Esophagus muscularis mucosa (tissue), 4 donors: ENCODE results near the gene CYLD. TPM values are rescaled to one million over a fixed set of nuclear protein-coding genes. Genes with fewer than 3 reads are reported as not detected.

Source experiments
- DNase-seq: peaks from one replicate; pipeline ENCODE4 v3.0.0-alpha.2; 2017; ENCODE audit errors: extremely low spot score
- H3K27ac ChIP-seq, 4 donors: fragments of 200-600 bp; sonication (generic); replicated peaks in 1 of 4; 1 replicate in 3 of 4; 2 replicates in 1 of 4; pipeline ENCODE4 v1.5.1; 2016 to 2019; ENCODE audit warnings: mild to moderate bottlenecking in 1 of 4
- H3K27me3 ChIP-seq, 4 donors: fragments of 200-600 bp; sonication (generic); one replicate each; pipeline versions ENCODE4 v1.5.1 to v1.6.0; 2016 to 2019
- H3K36me3 ChIP-seq, 4 donors: fragments of 200-600 bp; sonication (generic); one replicate each; pipeline ENCODE4 v1.5.1; 2016 to 2019
- H3K4me1 ChIP-seq, 4 donors: fragments of 200-600 bp; sonication (generic); one replicate each; pipeline ENCODE4 v1.5.1; 2016 to 2019
- H3K4me3 ChIP-seq, 4 donors: fragments of 200-600 bp; sonication (generic); 1 replicate in 2 of 4; 2 replicates in 2 of 4; pipeline ENCODE4 v1.5.1; 2016 to 2019; ENCODE audit warnings: mild to moderate bottlenecking in 4 of 4, moderate library complexity in 1 of 4
- H3K9me3 ChIP-seq, 4 donors: fragments of 200-600 bp; sonication (generic); 1 replicate in 3 of 4; 2 replicates in 1 of 4; pipeline ENCODE4 v1.5.1; 2016 to 2019
- CTCF ChIP-seq, 3 experiments: fragments of 200-600 bp in 2 of 3; fragments of 450-650 bp in 1 of 3; sonication (generic) in 2 of 3; IDR thresholded peaks; one replicate each; pipeline ENCODE4 v1.5.1; 2017 to 2019; ENCODE audit warnings: antibody characterized with exemption in 3 of 3, mild to moderate bottlenecking in 2 of 3, moderate library complexity in 1 of 3
- EP300 ChIP-seq: sonication (generic); formaldehyde crosslinking; IDR thresholded peaks from one replicate; pipeline ENCODE4 v1.6.1; 2017; ENCODE audit warnings: antibody characterized with exemption
- POLR2A ChIP-seq: fragments of 450-650 bp; IDR thresholded peaks from one replicate; pipeline ENCODE4 v1.6.1; 2017; ENCODE audit warnings: antibody characterized with exemption, moderate library complexity, mild to moderate bottlenecking, low read depth
- POLR2AphosphoS5 ChIP-seq, 2 donors: sonication (generic); formaldehyde crosslinking; IDR thresholded peaks; one replicate each; pipeline ENCODE4 v1.6.1; 2017; ENCODE audit warnings: antibody characterized with exemption in 2 of 2
- WGBS: methylation state at CpG from one replicate; pipeline ENCODE4 v1.1.5; 2018; 5-methylcytosine and 5-hydroxymethylcytosine counted together
- intact Hi-C: fragments of 100-400 bp; cut with DNase I; formaldehyde crosslinking; loops from one replicate; pipeline ENCODE4 v1.15.1; 2023
- total RNA-seq, 4 donors: library from RNA; depleted of rRNA; stranded (reverse); fragments of >200 nt; gene quantifications; one replicate each; pipeline versions ENCODE4 v1.1.0 to v1.2.1, GENCODE V29; 2016

Gene CYLD
- total RNA-seq, 4 donors from 2014 or later, result 40.1 to 46.4 (median 40.8) TPM

DNA sequence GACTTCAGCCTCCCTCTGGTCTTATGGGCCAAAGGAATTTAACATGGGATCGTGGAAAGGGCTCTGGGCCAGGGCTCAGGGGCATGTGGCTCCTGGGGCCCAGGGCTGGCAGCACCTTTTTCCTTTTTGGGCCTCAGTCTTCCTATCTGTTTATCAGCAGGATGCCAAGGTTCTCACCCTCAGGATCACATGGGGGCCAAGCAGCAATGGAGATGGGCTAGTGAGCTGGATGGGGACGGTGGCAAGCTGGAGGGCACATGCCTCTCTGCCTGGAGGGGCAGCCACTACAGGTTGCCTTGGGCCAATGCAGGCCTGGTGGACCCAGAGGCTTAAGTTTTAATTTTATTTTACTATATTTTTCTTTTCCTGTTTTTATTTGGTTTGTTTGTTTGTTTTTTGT lies 95.4 kb downstream of the CYLD start:
- DNase-seq, result no peak
- TF ChIP-seq POLR2A, result no peak
- TF ChIP-seq POLR2AphosphoS5 (IDR thresholded peaks at IDR 0.05), result no peak
- no peak for TF ChIP-seq EP300
- TF ChIP-seq CTCF (IDR thresholded peaks at IDR 0.05), result no peak
- intact Hi-C loops, result no loop called here
- Histone ChIP-seq H3K4me1 (peaks cover 3 to 9% (median 8%) of the 10 kb centered on the region in 4 donors), H3K27me3 (peaks cover 0 to 42% (median 3%) of the 10 kb centered on the region in 4 donors), H3K27ac (no peak overlapping the region), H3K4me3 (no peak overlapping the region), H3K9me3 (no peaks in the 10 kb centered on the region), H3K36me3 (no peaks in the 10 kb centered on the region)
- 83% methylated on average over 1 of the region's 2 CpGs for WGBS

GRCh38 chr16:50838165-50838564 lies 96.3 kb downstream of the CYLD start:
- no peaks in the 10 kb centered on the region for H3K36me3 ChIP-seq
- TF ChIP-seq EP300, result no peak
- TF ChIP-seq POLR2AphosphoS5 (IDR thresholded peaks at IDR 0.05), result no peak
- TF ChIP-seq POLR2A, result no peak
- peaks cover 3 to 9% (median 8%) of the 10 kb centered on the region in 4 donors for H3K4me1 ChIP-seq
- no peak for DNase-seq
- no peak overlapping the region for H3K4me3 ChIP-seq
- no peaks in the 10 kb centered on the region for H3K9me3 ChIP-seq
- H3K27ac ChIP-seq, result no peak overlapping the region
- H3K27me3 ChIP-seq, result peaks cover 0 to 51% (median 3%) of the 10 kb centered on the region in 4 donors
- intact Hi-C loops, result no loop called here
- 56% methylated on average over 2 of the region's 2 CpGs for WGBS

DNA sequence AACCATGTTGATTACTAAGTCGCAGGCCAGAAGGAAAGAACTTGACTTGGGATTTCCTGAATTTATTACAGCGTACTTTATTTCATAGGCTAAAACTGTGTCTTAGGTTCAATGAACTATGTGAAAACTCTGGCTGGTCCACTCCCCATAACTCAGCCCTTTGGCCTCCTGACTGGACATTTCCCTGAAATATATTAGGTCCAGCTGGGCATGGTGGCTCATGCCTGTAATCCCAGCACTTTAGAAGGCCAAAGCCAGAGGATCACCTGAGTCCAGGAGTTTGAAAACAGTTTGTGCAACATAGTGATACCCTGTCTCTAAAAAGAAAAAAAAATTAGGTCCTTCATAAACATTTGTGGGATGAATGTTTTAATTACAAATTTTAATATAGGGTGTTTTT lies 97.0 kb downstream of the CYLD start:
- H3K4me3 ChIP-seq, result no peak overlapping the region
- DNase-seq, result no peak
- peaks cover 0 to 52% (median 3%) of the 10 kb centered on the region in 4 donors for H3K27me3 ChIP-seq
- H3K27ac ChIP-seq, result no peak overlapping the region
- peaks cover 3 to 9% (median 8%) of the 10 kb centered on the region in 4 donors for H3K4me1 ChIP-seq
- no peaks in the 10 kb centered on the region for H3K36me3 ChIP-seq
- intact Hi-C loops, result no loop called here
- 83% methylated on average over 2 of the region's 2 CpGs for WGBS
- H3K9me3 ChIP-seq, result no peaks in the 10 kb centered on the region
- no peak for TF ChIP-seq CTCF (IDR thresholded peaks at IDR 0.05)
- no peak for TF ChIP-seq POLR2A
- no peak for TF ChIP-seq POLR2AphosphoS5 (IDR thresholded peaks at IDR 0.05)
- TF ChIP-seq EP300, result no peak

DNA sequence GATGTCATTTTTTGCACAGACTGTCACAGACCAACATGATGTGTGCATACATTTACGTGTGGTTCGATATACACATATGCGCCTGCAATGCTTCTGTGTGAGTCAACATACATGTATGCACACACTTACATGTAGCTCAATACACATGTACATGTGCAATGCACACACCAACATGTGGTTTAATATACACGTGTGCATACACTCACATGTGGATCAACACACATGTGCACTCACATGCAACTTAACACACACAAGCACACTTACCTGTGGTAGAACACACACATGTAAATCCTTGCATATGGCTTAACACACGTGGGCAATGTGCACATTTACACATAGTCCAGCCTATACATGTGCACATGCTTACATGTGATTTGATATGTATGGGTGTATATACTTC lies 97.5 kb downstream of the CYLD start:
- H3K36me3 ChIP-seq, result no peaks in the 10 kb centered on the region
- H3K4me3 ChIP-seq, result no peak overlapping the region
- no peak overlapping the region for H3K27ac ChIP-seq
- H3K9me3 ChIP-seq, result no peaks in the 10 kb centered on the region
- H3K27me3 ChIP-seq, result peaks cover 0 to 48% (median 3%) of the 10 kb centered on the region in 4 donors
- TF ChIP-seq CTCF (IDR thresholded peaks at IDR 0.05) (no peak), EP300 (no peak), POLR2A (no peak), POLR2AphosphoS5 (IDR thresholded peaks at IDR 0.05) (no peak)
- no peak for DNase-seq
- peaks cover 3 to 9% (median 8%) of the 10 kb centered on the region in 4 donors for H3K4me1 ChIP-seq
- 97% methylated on average over 5 of the region's 5 CpGs for WGBS
- intact Hi-C loops, result no loop called here

DNA sequence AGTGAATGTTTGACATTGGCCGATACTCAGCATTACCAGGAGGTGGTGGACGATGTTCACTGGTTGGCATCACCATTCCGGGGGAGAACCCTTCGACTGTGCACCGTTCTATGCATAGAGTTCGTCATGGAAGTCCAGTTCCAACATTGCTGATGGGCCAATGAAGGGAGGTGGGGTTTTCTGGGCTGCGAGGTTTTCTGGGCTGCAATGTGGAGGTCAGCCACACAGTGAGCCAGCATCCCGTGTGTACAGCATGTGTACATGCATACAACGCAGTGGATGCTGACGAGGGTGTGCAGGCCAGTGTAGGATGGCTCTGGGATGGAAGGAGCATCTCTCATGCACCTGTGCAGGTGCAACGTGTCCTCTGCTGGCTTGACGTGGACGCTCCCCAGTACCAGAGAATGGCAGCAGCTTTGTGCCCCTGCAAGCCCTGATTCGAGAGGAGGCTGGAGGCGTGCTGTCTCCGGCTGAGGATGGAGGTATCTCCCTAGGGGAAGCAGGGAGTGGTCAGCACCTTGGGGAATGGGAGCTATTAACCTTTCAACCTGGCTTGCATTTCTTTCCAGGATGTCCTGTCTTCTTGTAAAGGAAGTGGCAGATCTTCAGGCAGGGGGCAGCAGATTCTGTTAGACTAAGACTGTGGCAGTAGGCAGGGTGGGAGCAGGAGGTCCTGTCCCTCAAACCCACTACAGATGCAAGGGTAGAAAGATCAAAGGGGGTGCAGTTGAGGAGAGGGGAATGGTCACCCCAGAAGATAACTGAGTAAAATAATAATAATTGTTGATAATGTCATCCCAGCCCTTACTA lies 98.2 kb downstream of the CYLD start:
- Histone ChIP-seq H3K27ac (no peak overlapping the region), H3K4me1 (peaks cover 3 to 9% (median 8%) of the 10 kb centered on the region in 4 donors), H3K4me3 (no peak overlapping the region), H3K9me3 (no peaks in the 10 kb centered on the region), H3K27me3 (peaks cover 0 to 49% (median 3%) of the 10 kb centered on the region in 4 donors), H3K36me3 (no peaks in the 10 kb centered on the region)
- TF ChIP-seq POLR2A (no peak), CTCF (IDR thresholded peaks at IDR 0.05) (no peak), EP300 (no peak), POLR2AphosphoS5 (IDR thresholded peaks at IDR 0.05) (no peak)
- intact Hi-C loops, result no loop called here
- DNase-seq, result no peak
- 91% methylated on average over 14 of the region's 16 CpGs for WGBS
